Activated CD8-positive, alpha-beta memory T cell treated with anti-CD3 and anti-CD28 coated beads, Interleukin-2, amount 10 ng/mL, durations not matched to agents 7 days and 5 days (primary cell): ENCODE results near the gene CH25H. TPM values are rescaled to one million over a fixed set of nuclear protein-coding genes. Genes with fewer than 3 reads are reported as not detected.

Source experiments
- ATAC-seq: fragments of 150-1000 bp; cut with Tn5 transposase; one replicate; pipeline ENCODE4 v1.10.0; 2021; ENCODE audit warnings: moderate library complexity
- CTCF ChIA-PET: fragments of 350-600 bp; sonication (Branson Sonifier 250); formaldehyde crosslinking; loops from one replicate; lab custom pipeline; 2021; ENCODE audit warnings: antibody characterized with exemption; lab: Charles Lee
- DNase-seq: peaks from one replicate; pipeline ENCODE4 v3.0.0-alpha.2; 2020
- H3K27ac Mint-ChIP-seq: one replicate; pipeline ENCODE4 v1.8.0; 2021; ENCODE audit warnings: mild to moderate bottlenecking, mixed read lengths
- H3K27me3 Mint-ChIP-seq: one replicate; pipeline ENCODE4 v1.8.0; 2021; ENCODE audit warnings: mixed read lengths
- H3K36me3 Mint-ChIP-seq: one replicate; pipeline ENCODE4 v1.8.0; 2021; ENCODE audit warnings: mild to moderate bottlenecking, mixed read lengths
- H3K4me1 Mint-ChIP-seq: one replicate; pipeline ENCODE4 v1.8.0; 2021; ENCODE audit warnings: mixed read lengths
- H3K4me3 Mint-ChIP-seq: one replicate; pipeline ENCODE4 v1.8.0; 2021; ENCODE audit warnings: mild to moderate bottlenecking, moderate library complexity, mixed read lengths
- H3K9me3 Mint-ChIP-seq: one replicate; pipeline ENCODE4 v1.8.0; 2022; ENCODE audit warnings: low read depth, mixed read lengths
- total RNA-seq, 2 experiments: library from RNA; stranded (reverse); gene quantifications; one replicate each; pipeline ENCODE4 v1.2.3, GENCODE V29; 2021

The CH25H gene
- total RNA-seq, 2 experiments from 2014 or later, result not detected

DNA sequence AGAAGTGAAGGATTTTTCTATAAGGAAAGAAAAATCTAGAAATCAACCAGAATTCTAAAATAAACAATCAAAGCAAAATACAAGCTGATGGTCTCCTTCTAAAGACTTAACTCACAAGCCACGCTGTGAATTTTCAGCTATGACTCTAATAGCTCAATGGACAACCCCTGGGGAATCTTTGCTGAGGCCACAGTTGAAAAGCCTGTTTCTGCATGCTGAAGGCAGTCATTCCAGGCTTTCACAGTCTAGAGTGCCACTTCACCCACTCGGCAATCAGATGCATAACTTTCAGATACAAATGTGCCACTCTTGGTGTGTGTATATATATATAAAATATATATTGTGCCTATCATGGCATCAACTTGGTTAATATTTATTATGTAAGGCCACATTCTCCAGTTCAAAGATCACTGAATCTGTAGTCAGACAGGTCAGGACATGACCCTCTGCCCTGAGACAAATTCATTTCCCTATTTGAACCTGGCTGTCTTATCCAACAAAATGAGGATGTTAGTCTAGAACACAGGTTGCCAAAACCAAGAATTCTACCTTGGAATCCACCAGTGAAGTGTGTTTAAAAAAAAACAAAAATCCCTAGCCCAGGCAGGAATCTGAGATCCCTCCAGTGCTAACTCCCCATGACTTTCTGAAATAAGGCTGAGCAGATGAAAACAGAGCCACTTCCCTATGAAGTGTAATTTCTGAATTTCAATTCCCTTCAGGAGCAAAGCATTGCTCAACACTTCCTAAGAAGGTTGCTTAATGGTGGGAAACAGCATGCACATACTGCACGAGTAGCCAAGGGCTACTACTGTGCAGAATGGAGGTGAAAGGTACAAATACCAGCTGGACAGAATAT, 34.6 kb upstream of the CH25H start:
- Mint-ChIP-seq H3K4me1 (peaks cover 7% of the 10 kb centered on the region), H3K4me3 (no peak overlapping the region), H3K9me3 (no peaks in the 10 kb centered on the region), H3K36me3 (peaks cover 6% of the 10 kb centered on the region), H3K27ac (no peak overlapping the region), H3K27me3 (no peaks in the 10 kb centered on the region)
- DNase-seq, result no peak
- CTCF ChIA-PET, result interaction anchor here (0.8 to 1.1 kb wide), 2 partner anchors 12 to 44 kb away, joined by 4 read pairs; no protein-coding TSS in a partner anchor
- no peak for ATAC-seq

DNA sequence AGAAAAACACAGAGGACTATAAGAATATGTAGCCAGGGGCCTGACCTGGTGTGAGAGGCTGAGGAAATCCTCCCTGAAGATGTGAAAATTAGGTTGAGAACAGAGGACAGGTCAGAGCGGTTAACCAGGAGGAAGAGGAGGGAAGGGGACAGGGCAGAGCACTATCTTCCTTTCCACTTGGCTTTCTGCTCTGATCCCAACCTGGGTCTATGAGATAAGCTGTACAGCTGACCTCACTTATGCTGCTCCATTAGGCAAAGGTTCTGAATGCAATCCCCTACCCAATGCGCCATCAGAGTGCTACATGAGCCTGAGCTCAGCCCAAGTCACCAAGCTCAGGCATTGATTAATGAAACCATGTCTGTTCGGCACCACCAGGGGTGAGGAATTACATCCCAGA, 33.9 kb upstream of the CH25H start:
- CTCF ChIA-PET, result interaction anchor here (0.8 to 1.2 kb wide), 3 partner anchors 11 to 44 kb away, joined by 4 read pairs; no protein-coding TSS in a partner anchor
- H3K9me3 Mint-ChIP-seq, result no peaks in the 10 kb centered on the region

DNA sequence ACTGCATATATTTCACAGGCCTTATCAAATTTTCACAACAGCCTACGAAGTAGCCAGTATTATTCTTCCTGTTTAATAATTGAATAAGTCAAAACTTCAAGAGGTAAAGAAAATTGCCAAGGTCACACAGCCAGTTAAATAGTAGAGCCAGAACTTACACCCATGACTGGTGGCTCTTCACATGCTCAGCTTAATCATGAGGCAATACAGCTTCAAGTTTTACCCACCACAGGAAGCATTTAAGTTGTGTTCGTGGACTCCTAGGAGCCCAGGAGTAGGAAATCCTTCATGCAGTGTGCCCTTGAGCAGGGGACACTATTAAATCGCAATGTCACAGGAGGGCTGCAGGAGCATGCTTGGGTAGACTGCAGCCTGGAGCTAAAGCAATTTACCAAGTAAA, 33.4 kb upstream of the CH25H start:
- Mint-ChIP-seq H3K9me3 (no peaks in the 10 kb centered on the region), H3K27me3 (no peaks in the 10 kb centered on the region), H3K27ac (no peak overlapping the region), H3K4me3 (no peak overlapping the region), H3K36me3 (peaks cover 4% of the 10 kb centered on the region), H3K4me1 (peaks cover 7% of the 10 kb centered on the region)
- no peak for DNase-seq
- CTCF ChIA-PET, result interaction anchor here (1.1 to 1.2 kb wide), 2 partner anchors 23 to 43 kb away, joined by 4 read pairs; no protein-coding TSS in a partner anchor
- no peak for ATAC-seq

More for the DNA sequence above, 33.9 kb upstream of the CH25H start:
- no peak for DNase-seq
- Mint-ChIP-seq H3K4me1 (peaks cover 7% of the 10 kb centered on the region), H3K36me3 (peaks cover 4% of the 10 kb centered on the region), H3K4me3 (no peak overlapping the region), H3K27ac (no peak overlapping the region), H3K27me3 (no peaks in the 10 kb centered on the region)
- no peak for ATAC-seq

DNA sequence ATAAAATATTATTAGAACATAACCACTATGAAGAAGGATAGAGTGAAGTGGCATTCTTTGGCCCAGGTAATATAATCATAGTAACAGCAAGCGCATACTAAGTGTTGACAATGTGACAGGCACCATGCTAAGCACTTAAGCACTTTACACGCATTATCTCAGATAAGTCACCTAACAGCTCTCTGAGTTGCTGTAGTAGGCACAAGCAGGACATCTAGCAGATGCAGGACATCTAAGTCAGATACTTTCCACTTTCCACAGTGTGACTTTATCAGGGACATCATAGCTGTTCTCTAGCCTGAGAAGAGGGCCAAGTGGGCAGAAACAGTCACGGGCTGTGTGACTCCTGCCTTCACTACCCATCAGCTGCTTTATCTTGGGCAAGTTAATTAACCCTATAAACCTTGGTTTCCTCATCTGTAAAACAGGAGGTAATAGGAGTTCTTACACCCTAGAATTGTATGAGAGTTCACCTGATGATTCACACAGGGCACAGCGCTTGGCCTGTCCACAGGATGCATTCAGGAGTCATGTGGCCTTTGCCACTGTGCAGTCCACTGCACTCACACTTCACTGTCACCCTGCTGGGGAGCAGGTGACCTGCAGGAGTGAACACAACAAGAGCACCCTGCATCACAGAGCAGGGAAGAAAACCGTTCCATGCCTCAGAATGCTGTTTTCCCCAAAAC, 32.0 kb upstream of the CH25H start:
- peaks cover 4% of the 10 kb centered on the region for H3K36me3 Mint-ChIP-seq

DNA sequence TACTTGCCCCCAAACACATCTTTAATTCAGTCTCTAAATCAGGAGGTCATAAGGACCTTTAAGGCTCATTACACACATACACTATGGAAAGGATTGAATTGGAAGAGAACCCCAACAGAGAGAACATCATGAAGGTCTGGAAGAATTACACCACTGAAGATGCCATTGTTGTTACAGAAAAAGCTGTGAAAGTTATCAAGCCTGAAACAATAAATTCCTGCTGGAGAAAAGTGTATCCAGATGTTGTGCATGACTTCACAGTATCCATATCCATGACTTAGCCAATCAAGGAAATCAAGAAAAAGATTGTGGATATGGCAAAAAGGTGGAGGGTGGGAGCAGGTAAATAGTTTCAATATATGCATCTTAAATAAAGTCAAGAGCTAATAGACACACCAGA, 30.7 kb upstream of the CH25H start:
- peaks cover 5% of the 10 kb centered on the region for H3K4me1 Mint-ChIP-seq
- no peaks in the 10 kb centered on the region for H3K27me3 Mint-ChIP-seq
- H3K27ac Mint-ChIP-seq, result no peak overlapping the region
- ATAC-seq (no peak), DNase-seq (no peak)
- peaks cover 4% of the 10 kb centered on the region for H3K36me3 Mint-ChIP-seq
- CTCF ChIA-PET, result no interaction called here
- H3K9me3 Mint-ChIP-seq, result no peaks in the 10 kb centered on the region
- no peak overlapping the region for H3K4me3 Mint-ChIP-seq

More for the DNA sequence above, 32.0 kb upstream of the CH25H start:
- CTCF ChIA-PET, result interaction anchor here (0.6 to 1.2 kb wide), 2 partner anchors 8 to 9 kb away, joined by 3 read pairs; no protein-coding TSS in a partner anchor
- no peaks in the 10 kb centered on the region for H3K27me3 Mint-ChIP-seq
- H3K4me3 Mint-ChIP-seq, result no peak overlapping the region
- DNase-seq (no peak), ATAC-seq (no peak)
- no peaks in the 10 kb centered on the region for H3K9me3 Mint-ChIP-seq
- peaks cover 7% of the 10 kb centered on the region for H3K4me1 Mint-ChIP-seq
- H3K27ac Mint-ChIP-seq, result no peak overlapping the region

DNA sequence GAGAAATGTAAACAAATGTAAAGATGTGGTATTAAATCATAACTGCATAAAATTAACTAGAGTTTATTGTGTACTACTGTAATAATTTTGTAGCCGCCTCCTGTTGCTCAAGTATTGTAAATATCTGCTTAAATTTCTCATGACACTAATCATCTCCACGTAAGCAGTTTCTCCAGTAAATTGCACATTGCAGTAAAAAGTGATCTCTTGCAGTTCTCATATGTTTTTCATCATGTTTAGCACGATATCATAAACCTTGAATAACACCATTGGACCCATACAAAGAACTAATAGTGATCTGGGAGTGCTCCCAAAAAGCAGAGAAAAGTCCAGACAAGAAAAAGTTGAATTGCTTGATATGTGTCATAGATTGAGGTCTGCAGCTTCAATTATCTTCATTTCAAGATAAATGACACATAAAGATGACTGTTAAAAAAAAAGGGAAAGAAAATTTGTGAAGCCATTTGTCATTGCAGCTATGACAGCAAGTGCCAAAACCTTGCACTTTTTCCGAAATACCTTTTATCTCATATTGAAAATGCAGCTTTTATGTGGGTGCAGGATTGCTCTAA, 29.2 kb upstream of the CH25H start:
- CTCF ChIA-PET, result no interaction called here
- no peak for ATAC-seq
- peaks cover 5% of the 10 kb centered on the region for H3K36me3 Mint-ChIP-seq

DNA sequence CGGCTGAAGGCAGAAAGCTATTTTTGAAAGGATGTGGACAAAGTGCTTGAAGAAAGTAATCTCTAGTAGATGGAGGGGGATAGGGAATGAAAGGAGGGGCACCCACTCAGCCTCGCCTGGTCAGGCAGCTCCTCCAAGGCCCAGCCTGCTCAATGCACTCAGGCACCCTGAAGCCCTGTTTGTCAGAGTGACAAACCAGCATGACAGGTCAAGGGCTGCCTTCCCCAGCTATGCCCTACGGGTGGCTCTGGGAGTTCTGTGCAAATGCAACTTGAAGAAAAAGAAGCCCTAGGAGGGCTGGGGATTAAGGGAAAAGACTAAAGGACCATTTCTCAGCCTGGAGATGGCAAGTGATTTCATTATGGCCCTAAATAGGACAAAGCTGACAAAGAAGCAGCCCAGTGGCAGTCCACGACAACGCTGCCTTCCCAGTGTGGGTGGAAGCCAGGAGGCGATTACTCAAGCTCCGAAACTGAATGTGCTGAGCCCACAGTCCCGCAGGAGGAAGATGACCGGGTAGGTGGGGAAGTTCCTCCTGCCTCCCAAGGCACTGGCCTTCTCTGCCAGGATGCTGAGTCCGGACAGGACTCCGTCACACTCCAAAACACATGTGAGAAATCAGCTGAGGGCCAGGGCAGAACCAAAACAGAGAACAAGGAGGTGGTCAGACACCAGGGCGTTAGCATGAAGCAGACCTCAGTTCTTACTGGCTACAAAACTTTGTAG, 28.1 kb upstream of the CH25H start:
- Mint-ChIP-seq H3K36me3 (peaks cover 5% of the 10 kb centered on the region), H3K4me3 (no peak overlapping the region), H3K9me3 (no peaks in the 10 kb centered on the region), H3K27ac (no peak overlapping the region), H3K27me3 (no peaks in the 10 kb centered on the region), H3K4me1 (no peaks in the 10 kb centered on the region)
- ATAC-seq (no peak), DNase-seq (no peak)
- CTCF ChIA-PET, result interaction anchor here (1.9 kb wide), 1 partner anchor 9 kb away, joined by 7 read pairs; no protein-coding TSS in a partner anchor

More for the DNA sequence above, 29.2 kb upstream of the CH25H start:
- no peaks in the 10 kb centered on the region for H3K4me1 Mint-ChIP-seq
- H3K27me3 Mint-ChIP-seq, result no peaks in the 10 kb centered on the region
- H3K27ac Mint-ChIP-seq, result no peak overlapping the region
- H3K9me3 Mint-ChIP-seq, result no peaks in the 10 kb centered on the region
- no peak overlapping the region for H3K4me3 Mint-ChIP-seq
- DNase-seq, result no peak

DNA sequence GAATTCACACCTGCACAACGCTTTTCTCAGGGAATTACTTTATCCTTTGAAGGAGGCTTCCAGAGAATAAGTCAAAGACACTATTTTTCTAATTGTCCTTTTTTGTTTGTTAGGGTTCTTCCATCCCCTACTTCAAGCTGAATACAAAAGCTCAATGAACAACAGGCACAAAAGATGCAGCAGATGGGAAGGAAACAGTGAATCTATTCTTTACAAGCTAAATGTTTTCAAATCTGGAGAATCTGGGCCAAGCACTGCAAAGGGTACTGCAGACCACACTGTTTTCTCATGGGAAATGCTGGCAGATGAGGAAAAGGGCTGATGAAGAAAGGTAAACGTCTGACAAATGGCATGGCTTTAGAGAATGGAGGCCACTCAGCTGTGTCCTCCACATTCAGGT, 25.9 kb upstream of the CH25H start:
- no peak for ATAC-seq
- Mint-ChIP-seq H3K4me3 (no peak overlapping the region), H3K27me3 (no peaks in the 10 kb centered on the region), H3K36me3 (peaks cover 13% of the 10 kb centered on the region), H3K27ac (no peak overlapping the region), H3K9me3 (no peaks in the 10 kb centered on the region), H3K4me1 (no peaks in the 10 kb centered on the region)
- CTCF ChIA-PET, result interaction anchor here (0.8 to 1.2 kb wide), 3 partner anchors 15 to 203 kb away, joined by 3 to 4 read pairs (median 3); no protein-coding TSS in a partner anchor
- DNase-seq, result no peak

DNA sequence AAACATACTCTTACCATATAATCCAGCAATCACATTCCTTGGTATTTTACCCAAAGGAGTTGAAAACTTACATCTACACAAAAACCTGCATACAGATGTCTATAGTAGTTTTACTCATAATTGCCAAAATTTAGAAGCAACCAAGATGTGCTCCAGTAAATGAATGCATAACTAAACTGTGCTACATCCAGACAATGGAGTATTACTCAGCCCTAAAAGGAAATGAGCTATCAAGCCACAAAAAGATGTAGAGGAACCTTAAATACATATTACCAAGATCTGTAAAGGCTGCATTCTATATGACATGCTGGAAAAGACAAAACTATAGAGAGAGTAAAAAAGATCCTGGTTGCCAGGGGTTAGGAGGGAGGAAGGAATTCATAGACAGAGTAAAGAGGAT, 21.8 kb upstream of the CH25H start:
- Mint-ChIP-seq H3K27me3 (no peaks in the 10 kb centered on the region), H3K9me3 (no peaks in the 10 kb centered on the region), H3K4me1 (peaks cover 3% of the 10 kb centered on the region), H3K27ac (no peak overlapping the region), H3K36me3 (peaks cover 19% of the 10 kb centered on the region), H3K4me3 (no peak overlapping the region)
- DNase-seq (no peak), ATAC-seq (no peak)
- CTCF ChIA-PET, result interaction anchor here (1.6 kb wide), 1 partner anchor 12 kb away, joined by 4 read pairs; no protein-coding TSS in a partner anchor

DNA sequence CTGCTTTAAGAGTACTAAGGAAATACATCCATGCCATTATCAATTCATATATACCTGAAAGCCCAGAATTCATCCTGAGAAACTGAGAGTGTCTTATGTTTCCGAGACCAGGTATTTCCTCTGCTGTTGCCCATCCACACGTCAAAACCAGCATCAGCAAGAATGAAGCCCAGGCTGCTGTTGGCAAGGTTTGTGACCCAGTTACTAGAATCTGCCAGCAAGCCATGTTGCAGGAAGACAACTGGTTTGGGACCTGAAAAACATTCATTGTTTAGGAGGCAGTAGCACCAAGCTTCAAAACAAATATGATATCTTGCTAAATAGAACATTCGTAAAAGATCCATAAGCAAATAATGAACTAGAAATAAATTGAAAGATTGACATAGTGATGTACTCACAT, 21.0 kb upstream of the CH25H start:
- H3K9me3 Mint-ChIP-seq, result no peaks in the 10 kb centered on the region
- CTCF ChIA-PET, result no interaction called here
- peaks cover 3% of the 10 kb centered on the region for H3K4me1 Mint-ChIP-seq
- H3K27me3 Mint-ChIP-seq, result no peaks in the 10 kb centered on the region
- no peak for DNase-seq
- H3K4me3 Mint-ChIP-seq, result no peak overlapping the region
- ATAC-seq, result no peak
- no peak overlapping the region for H3K27ac Mint-ChIP-seq
- H3K36me3 Mint-ChIP-seq, result peaks cover 17% of the 10 kb centered on the region

DNA sequence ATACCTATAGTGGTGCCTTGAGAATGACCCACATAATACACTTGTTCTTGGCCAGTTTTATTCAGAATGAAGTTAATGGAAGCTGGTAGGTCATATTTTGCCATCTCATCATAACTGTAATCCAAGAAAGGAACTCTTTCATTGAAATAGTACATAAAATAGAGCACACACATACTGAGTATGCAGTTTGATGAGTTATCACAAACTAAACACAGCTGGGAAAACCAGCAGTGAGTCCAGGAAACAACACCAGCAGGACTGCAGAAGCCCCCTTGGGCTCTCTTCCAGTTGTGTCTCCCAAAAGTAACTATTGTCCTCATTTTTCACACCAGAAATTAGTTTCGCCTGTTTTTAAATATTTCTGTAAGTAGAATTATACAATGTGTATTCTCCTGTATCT, 19.8 kb upstream of the CH25H start:
- Mint-ChIP-seq H3K27ac (no peak overlapping the region), H3K4me3 (no peak overlapping the region), H3K36me3 (peaks cover 17% of the 10 kb centered on the region), H3K4me1 (peaks cover 3% of the 10 kb centered on the region), H3K27me3 (no peaks in the 10 kb centered on the region), H3K9me3 (no peaks in the 10 kb centered on the region)
- CTCF ChIA-PET, result interaction anchor here (1.2 to 1.3 kb wide), 2 partner anchors 8 to 9 kb away, joined by 4 read pairs; no protein-coding TSS in a partner anchor
- ATAC-seq, result no peak
- no peak for DNase-seq

DNA sequence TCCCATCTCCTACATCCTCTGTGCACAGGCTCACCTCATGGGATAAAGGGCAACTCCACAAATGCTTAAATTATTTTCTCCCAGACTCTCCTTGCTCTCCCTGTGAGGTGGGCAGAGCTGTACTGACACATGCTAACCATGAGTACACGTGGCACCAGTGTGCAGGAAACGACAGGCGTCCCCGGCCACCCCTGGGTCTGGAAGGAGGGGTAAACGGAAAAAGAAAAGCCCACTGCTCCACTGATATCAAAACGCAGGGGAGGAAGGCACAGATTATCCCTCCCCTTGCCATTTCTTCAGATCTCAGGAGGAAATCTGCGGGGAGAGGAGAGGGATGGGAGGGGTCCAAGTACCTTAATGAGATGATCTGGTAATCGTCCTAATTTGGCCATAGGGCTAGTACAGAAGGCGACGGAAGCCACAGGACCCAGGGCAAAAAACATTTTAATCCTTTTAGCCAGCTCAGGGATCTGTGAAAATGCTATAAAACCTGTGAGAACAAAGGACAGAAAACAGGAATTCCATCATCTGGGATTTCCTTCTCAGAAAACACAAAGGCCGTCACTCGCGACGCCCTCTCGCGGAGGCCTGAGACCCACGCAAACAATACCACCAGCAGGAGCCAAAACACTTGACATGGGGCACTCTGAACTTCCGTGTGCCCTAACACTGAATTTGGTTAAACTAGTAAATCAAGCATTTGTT, 17.8 kb upstream of the CH25H start:
- peaks cover 16% of the 10 kb centered on the region for H3K36me3 Mint-ChIP-seq
- CTCF ChIA-PET, result interaction anchor here (1.1 kb wide), 1 partner anchor 292 kb away, joined by 3 read pairs; no protein-coding TSS in a partner anchor
- DNase-seq (no peak), ATAC-seq (peak; percentile 39)
- no peaks in the 10 kb centered on the region for H3K9me3 Mint-ChIP-seq
- H3K27ac Mint-ChIP-seq, result no peak overlapping the region
- H3K27me3 Mint-ChIP-seq, result no peaks in the 10 kb centered on the region
- H3K4me1 Mint-ChIP-seq, result peaks cover 3% of the 10 kb centered on the region
- H3K4me3 Mint-ChIP-seq, result peak overlapping the region; percentile 16
